Activated CD4-positive, alpha-beta T cell treated with anti-CD3 and anti-CD28 coated beads, Interleukin-2, amount 50 U/mL, for 1 hour (primary cell): ENCODE results near the gene TYW3.

Experiments used
- DNase-seq: peaks from one replicate; pipeline ENCODE4 v3.0.0-alpha.2; 2020

The TYW3 gene

GRCh38 chr1:74732960-74733603, at the start of gene TYW3, which contains the start of gene CRYZ:
Gene TYW3, plus strand, starts transcription at chr1:74733152. Its CDS starts 93 bp downstream, at chr1:74733245.
Gene CRYZ, minus strand, starts transcription at chr1:74733050. Its CDS starts 8,229 bp downstream, at chr1:74724821.
- DNase-seq: peak; percentile 81

- DNase-seq: no peak
Measured at GRCh38 chr1:74683656-74684055, 49.3 kb upstream of the TYW3 start.

- no peak for DNase-seq
Measured at GRCh38 chr1:74684301-74684700, 48.7 kb upstream of the TYW3 start.

- no peak for DNase-seq
Measured at GRCh38 chr1:74686928-74687327, 46.0 kb upstream of the TYW3 start.

- DNase-seq: peak; percentile 13
Measured at GRCh38 chr1:74689621-74690363, 43.2 kb upstream of the TYW3 start.

GRCh38 chr1:74690364-74690696, 42.6 kb upstream of the TYW3 start:
- no peak for DNase-seq

GRCh38 chr1:74690909-74691308, 42.0 kb upstream of the TYW3 start:
- no peak for DNase-seq

- no peak for DNase-seq
Measured at GRCh38 chr1:74693473-74693872, 39.5 kb upstream of the TYW3 start.

GRCh38 chr1:74697832-74698231, 35.1 kb upstream of the TYW3 start:
- no peak for DNase-seq

- DNase-seq: no peak
Measured at GRCh38 chr1:74699331-74699730, 33.6 kb upstream of the TYW3 start.

- no peak for DNase-seq
Measured at GRCh38 chr1:74703386-74704182, 29.4 kb upstream of the TYW3 start.

- DNase-seq: no peak
Measured at GRCh38 chr1:74712881-74713280, 20.1 kb upstream of the TYW3 start.

GRCh38 chr1:74713849-74714248, 19.1 kb upstream of the TYW3 start:
- DNase-seq: no peak

GRCh38 chr1:74714429-74715235, 18.3 kb upstream of the TYW3 start:
- DNase-seq: no peak

GRCh38 chr1:74715236-74715502, 17.8 kb upstream of the TYW3 start:
- no peak for DNase-seq

GRCh38 chr1:74715806-74716205, 17.1 kb upstream of the TYW3 start:
- no peak for DNase-seq

- DNase-seq: no peak
Measured at GRCh38 chr1:74716822-74717221, 16.1 kb upstream of the TYW3 start.

GRCh38 chr1:74717626-74718025, 15.3 kb upstream of the TYW3 start:
- no peak for DNase-seq

- DNase-seq: no peak
Measured at GRCh38 chr1:74726063-74726462, 6.9 kb upstream of the TYW3 start.

GRCh38 chr1:74728736-74729135, 4.2 kb upstream of the TYW3 start:
- DNase-seq: no peak

GRCh38 chr1:74729741-74730478, 3.0 kb upstream of the TYW3 start:
- DNase-seq: no peak

- DNase-seq: no peak
Measured at GRCh38 chr1:74731399-74732052, 1.4 kb upstream of the TYW3 start.
